Spinal cord (tissue), 10 donors: Measurements from ENCODE around the gene ARMH2. TPM values are rescaled to one million over a fixed set of nuclear protein-coding genes. Genes with fewer than 3 reads are reported as not detected.

Experiments used
- DNase-seq, 6 donors: peaks; one replicate each; pipeline versions ENCODE4 v3.0.0 to v3.0.0-alpha.2; 2013 to 2015; ENCODE audit warnings: low spot score in 6 of 6, low read depth in 4 of 6
- H3K27ac ChIP-seq: one replicate; pipeline ENCODE4 v1.5.1; 2013; ENCODE audit warnings: low read depth, low read length, control low read depth
- H3K27me3 ChIP-seq: one replicate; pipeline ENCODE4 v1.6.1; 2013; ENCODE audit warnings: low read length; ENCODE audit not compliant: control insufficient read depth, insufficient read depth
- H3K36me3 ChIP-seq: one replicate; pipeline ENCODE4 v1.6.1; 2013; ENCODE audit warnings: low read length; ENCODE audit not compliant: control insufficient read depth, insufficient read depth
- H3K4me1 ChIP-seq: one replicate; pipeline ENCODE4 v1.6.1; 2013; ENCODE audit warnings: low read length; ENCODE audit not compliant: control insufficient read depth, insufficient read depth
- H3K4me3 ChIP-seq: one replicate; pipeline ENCODE4 v1.5.1; 2013; ENCODE audit warnings: low read depth, low read length, control low read depth
- H3K9me3 ChIP-seq: one replicate; pipeline ENCODE4 v1.6.1; 2013; ENCODE audit warnings: low read length; ENCODE audit not compliant: control insufficient read depth, insufficient read depth
- WGBS: methylation state at CpG from one replicate; pipeline ENCODE4 v1.1.5; 2013; ENCODE audit warnings: missing lambda C conversion rate; ENCODE audit not compliant: insufficient coverage; 5-methylcytosine and 5-hydroxymethylcytosine counted together
- polyA plus RNA-seq, 2 donors: library from polyadenylated mRNA; unstranded; fragments of 120-200 nt; gene quantifications; one replicate each; pipeline ENCODE4 v1.2.1, GENCODE V29; 2013; ENCODE audit not compliant: insufficient read length in 2 of 2
- total RNA-seq, 2 donors: library from RNA; depleted of rRNA in 1 of 2; stranded (reverse); fragments of 120-200 nt in 1 of 2; fragments of >200 nt in 1 of 2; gene quantifications; one replicate each; pipeline versions ENCODE4 v1.2.3 to v1.2.4, GENCODE V29; 2013 to 2014
- donor health status: healthy.

Gene ARMH2
- total and polyA plus RNA-seq, 4 donors = 0.33 to 1.1 (median 0.53) TPM; not detected in 1

- Histone ChIP-seq H3K9me3 (no peaks in the 10 kb centered on the region), H3K27ac (no peak overlapping the region), H3K4me3 (no peak overlapping the region), H3K27me3 (no peaks in the 10 kb centered on the region), H3K4me1 (peaks cover 3% of the 10 kb centered on the region), H3K36me3 (peaks cover 11% of the 10 kb centered on the region)
- DNase-seq = no peak
- WGBS = 98% methylated on average over 6 of the region's 6 CpGs
These were observed 24.0 kb upstream of the ARMH2 start for GRCh38 chr6:24822696-24823095.

- H3K4me1 ChIP-seq = no peaks in the 10 kb centered on the region
- WGBS = no CpG with 5 or more reads among the region's 3 CpGs
- no peak overlapping the region for H3K27ac ChIP-seq
- H3K27me3 ChIP-seq = no peaks in the 10 kb centered on the region
- H3K36me3 ChIP-seq = peaks cover 6% of the 10 kb centered on the region
- no peak for DNase-seq
- no peaks in the 10 kb centered on the region for H3K9me3 ChIP-seq
- H3K4me3 ChIP-seq = no peak overlapping the region
These were observed 23.2 kb upstream of the ARMH2 start for GRCh38 chr6:24821860-24822444.

- Histone ChIP-seq H3K9me3 (no peaks in the 10 kb centered on the region), H3K36me3 (peaks cover 4% of the 10 kb centered on the region)
These were observed 19.6 kb upstream of the ARMH2 start for GRCh38 chr6:24818346-24818745.

GRCh38 chr6:24809728-24810127, 11.0 kb upstream of the ARMH2 start:
- H3K4me1 ChIP-seq = no peaks in the 10 kb centered on the region
- H3K27me3 ChIP-seq = no peaks in the 10 kb centered on the region
- H3K36me3 ChIP-seq = peaks cover 5% of the 10 kb centered on the region
- whole genome bisulfite sequencing = 90% methylated on average over 3 of the region's 3 CpGs
- DNase-seq = no peak
- H3K9me3 ChIP-seq = no peaks in the 10 kb centered on the region
- H3K27ac ChIP-seq = no peak overlapping the region
- no peak overlapping the region for H3K4me3 ChIP-seq

More at GRCh38 chr6:24818346-24818745, 19.6 kb upstream of the ARMH2 start:
- Histone ChIP-seq H3K27me3 (no peaks in the 10 kb centered on the region), H3K27ac (no peak overlapping the region), H3K4me1 (no peaks in the 10 kb centered on the region), H3K4me3 (no peak overlapping the region)
- no peak for DNase-seq
- WGBS = no CpG with 5 or more reads among the region's 2 CpGs

- Histone ChIP-seq H3K4me1 (no peaks in the 10 kb centered on the region), H3K9me3 (no peaks in the 10 kb centered on the region), H3K27me3 (no peaks in the 10 kb centered on the region), H3K27ac (no peak overlapping the region), H3K4me3 (no peak overlapping the region), H3K36me3 (peaks cover 5% of the 10 kb centered on the region)
- WGBS = no CpG with 5 or more reads among the region's 3 CpGs
- no peak for DNase-seq
These were observed 8.9 kb upstream of the ARMH2 start for GRCh38 chr6:24807584-24807983.

- 94% methylated on average over 5 of the region's 8 CpGs for WGBS
These were observed 3.7 kb upstream of the ARMH2 start for GRCh38 chr6:24802271-24803059.

GRCh38 chr6:24799541-24799915, 811 bp upstream of the ARMH2 start:
- Histone ChIP-seq H3K4me1 (no peaks in the 10 kb centered on the region), H3K27ac (no peak overlapping the region), H3K36me3 (no peaks in the 10 kb centered on the region), H3K4me3 (no peak overlapping the region), H3K27me3 (no peaks in the 10 kb centered on the region), H3K9me3 (no peaks in the 10 kb centered on the region)
- WGBS = 67% methylated on average over 1 of the region's 1 CpG
- no peak for DNase-seq

More at GRCh38 chr6:24802271-24803059, 3.7 kb upstream of the ARMH2 start:
- Histone ChIP-seq H3K4me1 (no peaks in the 10 kb centered on the region), H3K36me3 (peaks cover 3% of the 10 kb centered on the region), H3K27me3 (no peaks in the 10 kb centered on the region), H3K9me3 (no peaks in the 10 kb centered on the region), H3K4me3 (no peak overlapping the region), H3K27ac (no peak overlapping the region)
- no peak for DNase-seq

- no peak overlapping the region for H3K27ac ChIP-seq
These were observed 1.0 kb downstream of the ARMH2 start for GRCh38 chr6:24797596-24798216.

GRCh38 chr6:24796616-24797290, 2.0 kb downstream of the ARMH2 start:
- H3K9me3 ChIP-seq = no peaks in the 10 kb centered on the region
- WGBS = 100% methylated on average over 3 of the region's 6 CpGs
- H3K27me3 ChIP-seq = no peaks in the 10 kb centered on the region
- H3K4me1 ChIP-seq = no peaks in the 10 kb centered on the region
- no peak for DNase-seq
- H3K4me3 ChIP-seq = no peak overlapping the region
- no peak overlapping the region for H3K27ac ChIP-seq
- no peaks in the 10 kb centered on the region for H3K36me3 ChIP-seq

More at GRCh38 chr6:24797596-24798216, 1.0 kb downstream of the ARMH2 start:
- no peak for DNase-seq
- Histone ChIP-seq H3K4me3 (no peak overlapping the region), H3K36me3 (no peaks in the 10 kb centered on the region), H3K9me3 (no peaks in the 10 kb centered on the region), H3K27me3 (no peaks in the 10 kb centered on the region), H3K4me1 (no peaks in the 10 kb centered on the region)
- 93% methylated on average over 4 of the region's 6 CpGs for WGBS
